HFFc6 (cell line): ENCODE results near the gene MBTPS2. TPM values are rescaled to one million over a fixed set of nuclear protein-coding genes. Genes with fewer than 3 reads are reported as not detected.

ENCODE experiments used
- DNase-seq: peaks from one replicate; pipeline ENCODE4 v3.0.0-alpha.2; 2018
- H3K27ac Mint-ChIP-seq: 2 replicates; pipeline ENCODE4 v1.8.0; 2020; ENCODE audit warnings: mild to moderate bottlenecking, mixed read lengths
- H3K27me3 Mint-ChIP-seq: 2 replicates; pipeline ENCODE4 v1.8.0; 2021; ENCODE audit warnings: mild to moderate bottlenecking, moderate library complexity, mixed read lengths; ENCODE audit not compliant: insufficient read depth
- H3K36me3 Mint-ChIP-seq: 2 replicates; pipeline ENCODE4 v1.8.0; 2021; ENCODE audit warnings: low read depth, mixed read lengths
- H3K4me1 Mint-ChIP-seq: 2 replicates; pipeline ENCODE4 v1.8.0; 2020; ENCODE audit warnings: low read depth, mixed read lengths
- H3K4me3 Mint-ChIP-seq: 2 replicates; pipeline ENCODE4 v1.8.0; 2020; ENCODE audit warnings: mild to moderate bottlenecking, moderate library complexity, mixed read lengths
- H3K9me3 Mint-ChIP-seq: 2 replicates; pipeline ENCODE4 v1.8.0; 2020; ENCODE audit warnings: mild to moderate bottlenecking, mixed read lengths
- CTCF ChIP-seq: fragments of 200-600 bp; sonication (generic); IDR thresholded peaks from 2 replicates; pipeline ENCODE4 v1.5.0; 2021; ENCODE audit warnings: antibody characterized with exemption, mild to moderate bottlenecking
- long read RNA-seq: library from polyadenylated mRNA; unstranded; transcript quantifications from one replicate; pipeline ENCODE4 v2.0.0, GENCODE V29; 2019
- total RNA-seq, 6 experiments: library from RNA; stranded (reverse); fragmentation: NEBNext Ultra II Directional; extraction: Animal tissue kit (Norgen Biotek cat#: 25700); gene quantifications; 2 replicates in 1 of 6; 3 replicates in 5 of 6; pipeline ENCODE4 v1.2.3, GENCODE V29; 2021

Gene MBTPS2
- 10 to 100 TPM; 31.2 to 39.9 (median 34.0) TPM for total RNA-seq
- long read RNA-seq, full-length matches to known transcripts, result 25 of 49 reads
- long read RNA-seq, partial matches to known transcripts, result 7 of 49 reads
- long read RNA-seq, other reads (novel, unspliced or antisense), result 17 of 49 reads

- H3K36me3 Mint-ChIP-seq, result 0 out of 2 replicates have a peak, but pooled peaks cover 7% of the 10 kb centered on the region
- no peaks in the 10 kb centered on the region for H3K9me3 Mint-ChIP-seq
- DNase-seq, result peak; percentile 78
- peak within 1 kb of the TSS; percentile 87 for H3K27ac Mint-ChIP-seq
- H3K4me3 Mint-ChIP-seq, result peak within 1 kb of the TSS; percentile 94
- H3K27me3 Mint-ChIP-seq, result peaks cover 2% of the 10 kb centered on the region; the same call in 1 of the 2 replicates
- no peak for TF ChIP-seq CTCF
- peaks cover 6% of the 10 kb centered on the region for H3K4me1 Mint-ChIP-seq
These were observed at the start of gene MBTPS2 for GRCh38 chrX:21839334-21840192. Gene MBTPS2, plus strand, starts transcription at chrX:21839617. Its CDS starts 118 bp downstream, at chrX:21839735.

GRCh38 chrX:21798677-21799219 is 40.7 kb upstream of the MBTPS2 start:
- Mint-ChIP-seq H3K27me3 (peaks cover 4% of the 10 kb centered on the region), H3K9me3 (no peaks in the 10 kb centered on the region), H3K36me3 (no peaks in the 10 kb centered on the region), H3K4me1 (peaks cover 8% of the 10 kb centered on the region; the same call in 1 of the 2 replicates), H3K4me3 (no peak overlapping the region), H3K27ac (no peak overlapping the region)
- no peak for DNase-seq
- no peak for TF ChIP-seq CTCF

GRCh38 chrX:21799767-21800166 is 39.6 kb upstream of the MBTPS2 start:
- H3K27me3 Mint-ChIP-seq, result peaks cover 4% of the 10 kb centered on the region; the same call in 1 of the 2 replicates
- no peak for TF ChIP-seq CTCF
- no peak overlapping the region for H3K27ac Mint-ChIP-seq
- no peaks in the 10 kb centered on the region for H3K9me3 Mint-ChIP-seq
- H3K4me1 Mint-ChIP-seq, result peaks cover 8% of the 10 kb centered on the region; the same call in 1 of the 2 replicates
- no peak overlapping the region for H3K4me3 Mint-ChIP-seq
- no peak for DNase-seq
- H3K36me3 Mint-ChIP-seq, result no peaks in the 10 kb centered on the region

- H3K4me1 Mint-ChIP-seq, result peaks cover 8% of the 10 kb centered on the region; the same call in 1 of the 2 replicates
- no peaks in the 10 kb centered on the region for H3K9me3 Mint-ChIP-seq
- no peak for TF ChIP-seq CTCF
- H3K27me3 Mint-ChIP-seq, result peaks cover 4% of the 10 kb centered on the region; the same call in 1 of the 2 replicates
- DNase-seq, result no peak
- H3K4me3 Mint-ChIP-seq, result no peak overlapping the region
- no peak overlapping the region for H3K27ac Mint-ChIP-seq
- no peaks in the 10 kb centered on the region for H3K36me3 Mint-ChIP-seq
These were observed 39.1 kb upstream of the MBTPS2 start for GRCh38 chrX:21800344-21800770.

GRCh38 chrX:21802054-21802670 is 37.3 kb upstream of the MBTPS2 start:
- H3K27me3 Mint-ChIP-seq, result peaks cover 4% of the 10 kb centered on the region; the same call in 1 of the 2 replicates
- no peak for TF ChIP-seq CTCF
- no peak for DNase-seq
- H3K4me3 Mint-ChIP-seq, result no peak overlapping the region
- no peaks in the 10 kb centered on the region for H3K9me3 Mint-ChIP-seq
- no peaks in the 10 kb centered on the region for H3K36me3 Mint-ChIP-seq
- H3K4me1 Mint-ChIP-seq, result peaks cover 8% of the 10 kb centered on the region; the same call in 1 of the 2 replicates
- no peak overlapping the region for H3K27ac Mint-ChIP-seq
